GM19324 (cell line): ENCODE data around the gene MCC.
A peak's percentile ranks its signal among the peaks of the same experiment; 100 is the strongest.

Source experiments
- ATAC-seq: cut with Tn5 transposase; IDR thresholded peaks from one replicate; pipeline ENCODE4 v1.9.1; 2021; ENCODE audit warnings: mild to moderate bottlenecking, moderate library complexity; ENCODE audit not compliant: unreplicated experiment, low FRiP score

MCC gene

GRCh38 chr5:113330533-113331208, 157.6 kb downstream of the MCC start:
- ATAC-seq: peak; percentile 81

GRCh38 chr5:113329981-113330380, 158.3 kb downstream of the MCC start:
- ATAC-seq: no peak

- ATAC-seq: no peak
These were observed 163.2 kb downstream of the MCC start for GRCh38 chr5:113325054-113325453.

- ATAC-seq: no peak
These were observed 167.0 kb downstream of the MCC start for GRCh38 chr5:113321276-113321675.

GRCh38 chr5:113320273-113320780, 167.9 kb downstream of the MCC start:
- ATAC-seq: peak; percentile 70

- ATAC-seq: no peak
These were observed 168.8 kb downstream of the MCC start for GRCh38 chr5:113319256-113320053.

- ATAC-seq: no peak
These were observed 170.6 kb downstream of the MCC start for GRCh38 chr5:113317636-113318035.

- no peak for ATAC-seq
These were observed 177.0 kb downstream of the MCC start for GRCh38 chr5:113311301-113311700.

GRCh38 chr5:113302120-113302519, 186.1 kb downstream of the MCC start:
- no peak for ATAC-seq

- no peak for ATAC-seq
These were observed 188.7 kb downstream of the MCC start for GRCh38 chr5:113299591-113299990.

- ATAC-seq: no peak
These were observed 191.6 kb downstream of the MCC start for GRCh38 chr5:113296676-113297075.

GRCh38 chr5:113295111-113295539, 193.1 kb downstream of the MCC start:
- ATAC-seq: no peak

GRCh38 chr5:113294311-113295110, 193.7 kb downstream of the MCC start:
- peak; percentile 96 for ATAC-seq

GRCh38 chr5:113293975-113294310, 194.3 kb downstream of the MCC start:
- peak; percentile 7 for ATAC-seq

GRCh38 chr5:113293068-113293974, 194.9 kb downstream of the MCC start:
- no peak for ATAC-seq

- ATAC-seq: no peak
These were observed 195.8 kb downstream of the MCC start for GRCh38 chr5:113292462-113292861.

- no peak for ATAC-seq
These were observed 204.7 kb downstream of the MCC start for GRCh38 chr5:113283558-113283957.

GRCh38 chr5:113282472-113282871, 205.8 kb downstream of the MCC start:
- no peak for ATAC-seq

GRCh38 chr5:113281194-113281593, 207.1 kb downstream of the MCC start:
- no peak for ATAC-seq

- ATAC-seq: no peak
These were observed 207.7 kb downstream of the MCC start for GRCh38 chr5:113280541-113280940.
